Natural killer cell (primary cell): ENCODE data around the gene MBL2. TPM values are rescaled to one million over a fixed set of nuclear protein-coding genes. Genes with fewer than 3 reads are reported as not detected.

Source experiments
- ATAC-seq, 3 donors: fragments of 150-1000 bp in 2 of 3; fragments of 200-7000 bp in 1 of 3; cut with Tn5 transposase; 1 replicate in 1 of 3; 2 replicates in 2 of 3; pipeline ENCODE4 v1.10.0; 2021; ENCODE audit warnings: mild to moderate bottlenecking in 2 of 3, moderate library complexity in 2 of 3
- DNase-seq, 2 donors: peaks; one replicate each; pipeline versions ENCODE4 v3.0.0 to v3.0.0-alpha.2; 2013 to 2021; ENCODE audit warnings: mixed read lengths in 1 of 2
- H3K27ac ChIP-seq: one replicate; pipeline ENCODE4 v1.5.1; 2013; ENCODE audit warnings: mild to moderate bottlenecking, low read length
- H3K27me3 ChIP-seq: one replicate; pipeline ENCODE4 v1.6.1; 2013; ENCODE audit warnings: low read length; ENCODE audit not compliant: control insufficient read depth, insufficient read depth
- H3K36me3 ChIP-seq: one replicate; pipeline ENCODE4 v1.6.1; 2013; ENCODE audit warnings: low read length; ENCODE audit not compliant: control insufficient read depth, insufficient read depth
- H3K4me1 ChIP-seq: one replicate; pipeline ENCODE4 v1.6.1; 2013; ENCODE audit warnings: low read length; ENCODE audit not compliant: control insufficient read depth, insufficient read depth
- H3K4me3 ChIP-seq: one replicate; pipeline ENCODE4 v1.5.1; 2013; ENCODE audit warnings: low read length
- H3K9me3 ChIP-seq: one replicate; pipeline ENCODE4 v1.6.1; 2013; ENCODE audit warnings: low read length; ENCODE audit not compliant: control insufficient read depth, insufficient read depth
- H3K27ac Mint-ChIP-seq, 2 donors: one replicate each; pipeline ENCODE4 v1.8.0; 2022; ENCODE audit warnings: mild to moderate bottlenecking in 2 of 2, mixed read lengths in 2 of 2, moderate library complexity in 1 of 2
- H3K27me3 Mint-ChIP-seq, 2 donors: one replicate each; pipeline ENCODE4 v1.8.0; 2022; ENCODE audit warnings: low read depth in 2 of 2, mixed read lengths in 2 of 2
- H3K36me3 Mint-ChIP-seq: one replicate; pipeline ENCODE4 v1.8.0; 2022; ENCODE audit warnings: mixed read lengths
- H3K4me1 Mint-ChIP-seq, 2 donors: one replicate each; pipeline ENCODE4 v1.8.0; 2022; ENCODE audit warnings: mixed read lengths in 2 of 2
- H3K4me3 Mint-ChIP-seq: one replicate; pipeline ENCODE4 v1.8.0; 2022; ENCODE audit warnings: mild to moderate bottlenecking, moderate library complexity, mixed read lengths
- H3K9me3 Mint-ChIP-seq, 2 donors: one replicate each; pipeline ENCODE4 v1.8.0; 2022; ENCODE audit warnings: mixed read lengths in 2 of 2
- whole genome bisulfite sequencing: methylation state at CpG from one replicate; pipeline ENCODE4 v1.1.7; 2013; ENCODE audit warnings: missing lambda C conversion rate; ENCODE audit not compliant: insufficient coverage; 5-methylcytosine and 5-hydroxymethylcytosine counted together
- intact Hi-C: fragments of 100-400 bp; cut with micrococcal nuclease; formaldehyde crosslinking; loops from one replicate; pipeline ENCODE4 v1.14.2; 2022
- total RNA-seq, 4 donors: library from RNA; stranded (reverse); fragments of 120-200 nt in 1 of 4; gene quantifications; one replicate each; pipeline versions ENCODE4 v1.2.3 to v1.2.4, GENCODE V29; 2013 to 2022
- TF ChIP-seq, protein P1 (sequence below): fragments of 200-600 bp; IDR thresholded peaks from one replicate; pipeline ENCODE4 v1.8.0; 2022; ENCODE audit warnings: antibody characterized with exemption

Gene MBL2
- total RNA-seq, 3 donors from 2014 or later (not counting 1 experiment from before 2014, with no cell fraction given) = not detected

DNA sequence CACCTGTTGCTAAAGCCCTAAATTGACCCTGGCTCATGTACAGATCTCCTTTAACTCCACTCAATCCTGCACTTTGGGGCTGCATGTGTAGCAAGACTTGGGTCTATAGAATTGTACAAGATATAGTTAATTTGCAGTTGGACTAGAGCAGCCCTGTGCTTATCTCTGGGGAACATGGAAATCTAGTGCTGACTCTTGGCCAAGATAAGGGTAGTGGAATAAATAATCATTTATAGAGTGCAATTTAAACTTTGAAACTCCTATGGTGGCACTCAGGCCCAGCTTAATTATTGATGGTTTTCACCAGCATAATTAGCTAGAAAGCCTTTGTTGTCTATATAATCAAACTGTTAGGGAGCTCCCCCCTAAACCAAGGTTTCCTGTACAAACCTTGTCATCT lies 39.2 kb upstream of the MBL2 start:
- H3K9me3 Mint-ChIP-seq = no peaks in the 10 kb centered on the region
- Histone ChIP-seq H3K27me3 (no peaks in the 10 kb centered on the region), H3K9me3 (no peaks in the 10 kb centered on the region), H3K4me3 (no peak overlapping the region), H3K4me1 (no peaks in the 10 kb centered on the region), H3K27ac (no peak overlapping the region), H3K36me3 (no peaks in the 10 kb centered on the region)
- no peak overlapping the region for H3K4me3 Mint-ChIP-seq
- H3K27ac Mint-ChIP-seq = no peak overlapping the region
- H3K36me3 Mint-ChIP-seq = no peaks in the 10 kb centered on the region
- H3K27me3 Mint-ChIP-seq = no peaks in the 10 kb centered on the region
- intact Hi-C loops = no loop called here
- TF ChIP-seq, protein P1, sequence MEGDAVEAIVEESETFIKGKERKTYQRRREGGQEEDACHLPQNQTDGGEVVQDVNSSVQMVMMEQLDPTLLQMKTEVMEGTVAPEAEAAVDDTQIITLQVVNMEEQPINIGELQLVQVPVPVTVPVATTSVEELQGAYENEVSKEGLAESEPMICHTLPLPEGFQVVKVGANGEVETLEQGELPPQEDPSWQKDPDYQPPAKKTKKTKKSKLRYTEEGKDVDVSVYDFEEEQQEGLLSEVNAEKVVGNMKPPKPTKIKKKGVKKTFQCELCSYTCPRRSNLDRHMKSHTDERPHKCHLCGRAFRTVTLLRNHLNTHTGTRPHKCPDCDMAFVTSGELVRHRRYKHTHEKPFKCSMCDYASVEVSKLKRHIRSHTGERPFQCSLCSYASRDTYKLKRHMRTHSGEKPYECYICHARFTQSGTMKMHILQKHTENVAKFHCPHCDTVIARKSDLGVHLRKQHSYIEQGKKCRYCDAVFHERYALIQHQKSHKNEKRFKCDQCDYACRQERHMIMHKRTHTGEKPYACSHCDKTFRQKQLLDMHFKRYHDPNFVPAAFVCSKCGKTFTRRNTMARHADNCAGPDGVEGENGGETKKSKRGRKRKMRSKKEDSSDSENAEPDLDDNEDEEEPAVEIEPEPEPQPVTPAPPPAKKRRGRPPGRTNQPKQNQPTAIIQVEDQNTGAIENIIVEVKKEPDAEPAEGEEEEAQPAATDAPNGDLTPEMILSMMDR = no peak
- no peak for ATAC-seq
- no peak for DNase-seq
- H3K4me1 Mint-ChIP-seq = no peaks in the 10 kb centered on the region

GRCh38 chr10:52810761-52811160 lies 38.2 kb upstream of the MBL2 start:
- intact Hi-C loops = no loop called here
- ATAC-seq (no peak), DNase-seq (no peak)
- no peaks in the 10 kb centered on the region for H3K27me3 ChIP-seq
- Mint-ChIP-seq H3K27ac (no peak overlapping the region), H3K4me3 (no peak overlapping the region), H3K27me3 (no peaks in the 10 kb centered on the region), H3K9me3 (no peaks in the 10 kb centered on the region), H3K4me1 (no peaks in the 10 kb centered on the region), H3K36me3 (no peaks in the 10 kb centered on the region)
- no peak overlapping the region for H3K27ac ChIP-seq
- H3K4me3 ChIP-seq = no peak overlapping the region
- TF ChIP-seq, protein P1 = no peak
- no peaks in the 10 kb centered on the region for H3K36me3 ChIP-seq
- no peaks in the 10 kb centered on the region for H3K4me1 ChIP-seq
- no peaks in the 10 kb centered on the region for H3K9me3 ChIP-seq
- WGBS = 100% methylated on average over 1 of the region's 2 CpGs

- Mint-ChIP-seq H3K27me3 (no peaks in the 10 kb centered on the region), H3K27ac (no peak overlapping the region), H3K9me3 (no peaks in the 10 kb centered on the region), H3K4me3 (no peak overlapping the region), H3K4me1 (no peaks in the 10 kb centered on the region), H3K36me3 (no peaks in the 10 kb centered on the region)
- no peak for ATAC-seq
- TF ChIP-seq, protein P1 = no peak
- no peaks in the 10 kb centered on the region for H3K36me3 ChIP-seq
- no peak overlapping the region for H3K4me3 ChIP-seq
- H3K4me1 ChIP-seq = no peaks in the 10 kb centered on the region
- no peak for DNase-seq
- H3K27me3 ChIP-seq = no peaks in the 10 kb centered on the region
- no peak overlapping the region for H3K27ac ChIP-seq
- intact Hi-C loops = no loop called here
- no peaks in the 10 kb centered on the region for H3K9me3 ChIP-seq
- WGBS = 86% methylated on average over 2 of the region's 2 CpGs
These were observed 35.2 kb upstream of the MBL2 start for GRCh38 chr10:52807803-52808202.

GRCh38 chr10:52805414-52806285 lies 33.1 kb upstream of the MBL2 start:
- intact Hi-C loops = no loop called here
- H3K27me3 Mint-ChIP-seq = no peaks in the 10 kb centered on the region
- no peak overlapping the region for H3K4me3 Mint-ChIP-seq
- Histone ChIP-seq H3K9me3 (no peaks in the 10 kb centered on the region), H3K4me3 (no peak overlapping the region), H3K4me1 (no peaks in the 10 kb centered on the region), H3K27ac (no peak overlapping the region), H3K27me3 (no peaks in the 10 kb centered on the region), H3K36me3 (no peaks in the 10 kb centered on the region)
- H3K9me3 Mint-ChIP-seq = peaks cover 0 to under 1% of the 10 kb centered on the region in 2 donors
- 88% methylated on average over 25 of the region's 25 CpGs for WGBS
- H3K36me3 Mint-ChIP-seq = no peaks in the 10 kb centered on the region
- no peak for DNase-seq
- TF ChIP-seq, protein P1 = no peak
- ATAC-seq = no peak
- H3K27ac Mint-ChIP-seq = no peak overlapping the region
- H3K4me1 Mint-ChIP-seq = no peaks in the 10 kb centered on the region
